ENCODE data around the gene PHOSPHO2.

DNA sequence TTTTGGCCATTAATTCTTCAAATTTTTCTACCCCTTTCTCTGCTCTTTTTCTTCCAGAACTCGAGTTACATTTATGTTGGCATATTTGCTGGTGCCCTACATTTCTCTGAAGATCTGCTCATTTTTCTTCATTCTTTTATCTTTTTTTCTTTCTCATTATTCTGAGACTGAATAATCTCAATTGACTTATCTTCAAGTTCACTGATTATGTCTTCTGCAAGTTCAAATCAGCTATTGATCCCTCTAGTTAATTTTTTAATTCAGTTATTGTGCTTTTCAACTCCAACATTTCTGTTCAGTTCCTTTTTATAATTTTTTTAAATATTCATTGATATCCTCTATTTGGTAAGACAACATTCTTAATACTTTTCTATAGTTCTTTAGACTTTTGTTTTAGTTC is 3.3 kb upstream of the PHOSPHO2 start:
- TF ChIP-seq FOSL1 (tag; conservative IDR thresholded peaks at IDR 0.05), result no peak
- no peak for TF ChIP-seq SRSF9 (IDR thresholded peaks at IDR 0.05; ENCODE audit: borderline replicate concordance, low read depth, low read length)
- TF ChIP-seq, protein P1, sequence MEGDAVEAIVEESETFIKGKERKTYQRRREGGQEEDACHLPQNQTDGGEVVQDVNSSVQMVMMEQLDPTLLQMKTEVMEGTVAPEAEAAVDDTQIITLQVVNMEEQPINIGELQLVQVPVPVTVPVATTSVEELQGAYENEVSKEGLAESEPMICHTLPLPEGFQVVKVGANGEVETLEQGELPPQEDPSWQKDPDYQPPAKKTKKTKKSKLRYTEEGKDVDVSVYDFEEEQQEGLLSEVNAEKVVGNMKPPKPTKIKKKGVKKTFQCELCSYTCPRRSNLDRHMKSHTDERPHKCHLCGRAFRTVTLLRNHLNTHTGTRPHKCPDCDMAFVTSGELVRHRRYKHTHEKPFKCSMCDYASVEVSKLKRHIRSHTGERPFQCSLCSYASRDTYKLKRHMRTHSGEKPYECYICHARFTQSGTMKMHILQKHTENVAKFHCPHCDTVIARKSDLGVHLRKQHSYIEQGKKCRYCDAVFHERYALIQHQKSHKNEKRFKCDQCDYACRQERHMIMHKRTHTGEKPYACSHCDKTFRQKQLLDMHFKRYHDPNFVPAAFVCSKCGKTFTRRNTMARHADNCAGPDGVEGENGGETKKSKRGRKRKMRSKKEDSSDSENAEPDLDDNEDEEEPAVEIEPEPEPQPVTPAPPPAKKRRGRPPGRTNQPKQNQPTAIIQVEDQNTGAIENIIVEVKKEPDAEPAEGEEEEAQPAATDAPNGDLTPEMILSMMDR (IDR thresholded peaks at IDR 0.05 in 2 of 3, conservative IDR thresholded peaks at IDR 0.05 in 1 of 3; ENCODE audit: insufficient read depth in 2 of 3, low read depth in 1 of 3, low read length in 3 of 3), result no peak
- no peak for TF ChIP-seq NCOR1 (IDR thresholded peaks at IDR 0.05)
- TF ChIP-seq RFX5 (IDR thresholded peaks at IDR 0.05; ENCODE audit: low read depth, low read length), result no peak
- TF ChIP-seq, protein P2, sequence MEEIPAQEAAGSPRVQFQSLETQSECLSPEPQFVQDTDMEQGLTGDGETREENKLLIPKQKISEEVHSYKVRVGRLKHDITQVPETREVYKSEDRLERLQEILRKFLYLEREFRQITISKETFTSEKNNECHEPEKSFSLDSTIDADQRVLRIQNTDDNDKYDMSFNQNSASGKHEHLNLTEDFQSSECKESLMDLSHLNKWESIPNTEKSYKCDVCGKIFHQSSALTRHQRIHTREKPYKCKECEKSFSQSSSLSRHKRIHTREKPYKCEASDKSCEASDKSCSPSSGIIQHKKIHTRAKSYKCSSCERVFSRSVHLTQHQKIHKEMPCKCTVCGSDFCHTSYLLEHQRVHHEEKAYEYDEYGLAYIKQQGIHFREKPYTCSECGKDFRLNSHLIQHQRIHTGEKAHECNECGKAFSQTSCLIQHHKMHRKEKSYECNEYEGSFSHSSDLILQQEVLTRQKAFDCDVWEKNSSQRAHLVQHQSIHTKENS (CRISPR knock-in tag; IDR thresholded peaks at IDR 0.05), result no peak
- TF ChIP-seq ATF7 (IDR thresholded peaks at IDR 0.05), result no peak
- TF ChIP-seq NRF1 (conservative IDR thresholded peaks at IDR 0.05 in 1 of 2, IDR thresholded peaks at IDR 0.05 in 1 of 2), result no peak
